Loucy (cell line): ENCODE data around the gene ACSF3.
"Not testable (repeated sequence)": the region's sequence is repeated elsewhere in the genome, so short reads cannot be mapped to it uniquely, and the experiment has no call there.

Experiments used
- H2AFZ ChIP-seq: fragments of 200-600 bp; sonication (generic); 2 replicates; pipeline ENCODE4 v1.6.0; 2016; ENCODE audit warnings: antibody characterized with exemption, mild to moderate bottlenecking, low read length, moderate library complexity
- H3F3A ChIP-seq: fragments of 200-600 bp; 2 replicates; pipeline ENCODE4 v1.6.0; 2016; ENCODE audit warnings: antibody characterized with exemption, low read depth, mild to moderate bottlenecking
- H3K27me3 ChIP-seq: fragments of 200-600 bp; sonication (generic); 2 replicates; pipeline ENCODE4 v1.6.1; 2014; ENCODE audit warnings: low read length, mild to moderate bottlenecking; ENCODE audit not compliant: insufficient read depth, poor library complexity, severe bottlenecking
- H3K36me3 ChIP-seq: fragments of 200-600 bp; sonication (generic); 2 replicates; pipeline ENCODE4 v1.6.1; 2016; ENCODE audit warnings: low read length; ENCODE audit not compliant: insufficient read depth
- H3K4me1 ChIP-seq: fragments of 200-600 bp; sonication (generic); 2 replicates; pipeline ENCODE4 v1.5.1; 2014; ENCODE audit warnings: low read length, mild to moderate bottlenecking; ENCODE audit not compliant: insufficient read depth, poor library complexity, severe bottlenecking
- H3K4me2 ChIP-seq: fragments of 200-600 bp; sonication (generic); 2 replicates; pipeline ENCODE4 v1.6.0; 2014; ENCODE audit warnings: antibody characterized with exemption, low read length, low read depth, mild to moderate bottlenecking; ENCODE audit not compliant: poor library complexity, severe bottlenecking
- H3K4me3 ChIP-seq: fragments of 200-600 bp; sonication (generic); 2 replicates; pipeline ENCODE4 v1.5.1; 2014; ENCODE audit warnings: low read length, mild to moderate bottlenecking, mixed read lengths; ENCODE audit not compliant: poor library complexity, severe bottlenecking
- H3K79me2 ChIP-seq: fragments of 200-600 bp; sonication (generic); 2 replicates; pipeline ENCODE4 v1.6.1; 2014; ENCODE audit warnings: low read length; ENCODE audit not compliant: insufficient read depth
- H3K9ac ChIP-seq: fragments of 200-600 bp; sonication (generic); 2 replicates; pipeline ENCODE4 v1.6.0; 2014; ENCODE audit warnings: mild to moderate bottlenecking, low read depth, low read length, moderate library complexity; ENCODE audit not compliant: poor library complexity, severe bottlenecking
- H3K9me2 ChIP-seq: fragments of 200-600 bp; sonication (generic); replicated peaks from 2 replicates; pipeline ENCODE4 v1.6.1; 2016; ENCODE audit warnings: low read depth, low read length, mixed read lengths
- H3K9me3 ChIP-seq: fragments of 200-600 bp; sonication (generic); 2 replicates; pipeline ENCODE4 v1.6.1; 2014; ENCODE audit warnings: mild to moderate bottlenecking, antibody characterized with exemption, low read length, low read depth; ENCODE audit not compliant: insufficient read depth
- H4K20me1 ChIP-seq: fragments of 200-600 bp; sonication (generic); 2 replicates; pipeline ENCODE4 v1.6.0; 2014; ENCODE audit warnings: antibody characterized with exemption, low read length, mild to moderate bottlenecking; ENCODE audit not compliant: insufficient read depth, poor library complexity, severe bottlenecking
- CTCF ChIP-seq: fragments of 200-600 bp; sonication (generic); conservative IDR thresholded peaks from 2 replicates; pipeline ENCODE4 v1.5.1; 2014; ENCODE audit warnings: mild to moderate bottlenecking, antibody characterized with exemption, low read length
- EZH2phosphoT487 ChIP-seq: fragments of 200-600 bp; IDR thresholded peaks from 2 replicates; pipeline ENCODE4 v1.6.1; 2018; ENCODE audit warnings: antibody characterized with exemption, mild to moderate bottlenecking, moderate library complexity, borderline replicate concordance

ACSF3 gene

GRCh38 chr16:89090669-89091426 lies 2.8 kb upstream of the ACSF3 start:
- Histone ChIP-seq H3K9me2 (no peaks in the 10 kb centered on the region), H3K27me3 (no peaks in the 10 kb centered on the region), H3K4me3 (no peak overlapping the region), H3K9me3 (no peaks in the 10 kb centered on the region), H4K20me1 (no peaks in the 10 kb centered on the region), H3F3A (no peaks in the 10 kb centered on the region), H3K79me2 (peaks cover 18% of the 10 kb centered on the region), H3K9ac (no peak overlapping the region), H3K36me3 (no peaks in the 10 kb centered on the region), H3K4me2 (no peak overlapping the region), H2AFZ (no peak overlapping the region), H3K4me1 (no peaks in the 10 kb centered on the region)
- TF ChIP-seq EZH2phosphoT487 (no peak), CTCF (no peak)

- H3K4me2 ChIP-seq, result no peak overlapping the region
- no peaks in the 10 kb centered on the region for H3K9me2 ChIP-seq
- H3K4me3 ChIP-seq, result no peak overlapping the region
- no peak overlapping the region for H3K9ac ChIP-seq
- TF ChIP-seq CTCF, result no peak
- no peak for TF ChIP-seq EZH2phosphoT487
- no peaks in the 10 kb centered on the region for H3K4me1 ChIP-seq
- no peaks in the 10 kb centered on the region for H3F3A ChIP-seq
- no peaks in the 10 kb centered on the region for H3K9me3 ChIP-seq
- H3K36me3 ChIP-seq, result no peaks in the 10 kb centered on the region
- no peaks in the 10 kb centered on the region for H3K27me3 ChIP-seq
- H3K79me2 ChIP-seq, result peaks cover 30% of the 10 kb centered on the region
- no peak overlapping the region for H2AFZ ChIP-seq
- H4K20me1 ChIP-seq, result no peaks in the 10 kb centered on the region
Measured at GRCh38 chr16:89092013-89092412, 1.6 kb upstream of the ACSF3 start.

- H3K27me3 ChIP-seq, H3K9me2 ChIP-seq, H3F3A ChIP-seq, H3K4me1 ChIP-seq, H3K9me3 ChIP-seq, H3K36me3 ChIP-seq, H4K20me1 ChIP-seq: not testable (repeated sequence)
- H3K9ac ChIP-seq, result peak overlapping the region; percentile 22
- H3K4me3 ChIP-seq, result peak overlapping the region; percentile 86
- H3K4me2 ChIP-seq, result peak overlapping the region; percentile 46
- peaks cover 33% of the 10 kb centered on the region for H3K79me2 ChIP-seq
- H2AFZ ChIP-seq, result peak overlapping the region; percentile 64; the same call in 1 of the 2 replicates
Measured at GRCh38 chr16:89093252-89093601, 425 bp upstream of the ACSF3 start.

GRCh38 chr16:89094252-89094879 lies 714 bp downstream of the ACSF3 start:
- Histone ChIP-seq H3K4me3 (peak overlapping the region; percentile 86), H3K9me2 (no peaks in the 10 kb centered on the region), H3K36me3 (no peaks in the 10 kb centered on the region), H3K79me2 (peaks cover 36% of the 10 kb centered on the region), H3K9ac (peak overlapping the region; percentile 75), H3F3A (no peaks in the 10 kb centered on the region), H3K4me2 (peak overlapping the region; percentile 80), H2AFZ (no peak overlapping the region), H3K27me3 (no peaks in the 10 kb centered on the region), H4K20me1 (no peaks in the 10 kb centered on the region), H3K4me1 (no peaks in the 10 kb centered on the region), H3K9me3 (no peaks in the 10 kb centered on the region)
- TF ChIP-seq CTCF (no peak), EZH2phosphoT487 (no peak)
